GM12878 (cell line): Measurements from ENCODE around the gene PTPN22. TPM values are rescaled to one million over a fixed set of nuclear protein-coding genes. Genes with fewer than 3 reads are reported as not detected.

Source experiments
- ATAC-seq: fragments of 200-7000 bp; cut with Tn5 transposase; 3 replicates; pipeline ENCODE4 v1.9.1; 2020; ENCODE audit warnings: mild to moderate bottlenecking, moderate library complexity
- BruUV-seq: library from RNA; stranded (reverse); fragments of 400-500 nt; replicated peaks from 2 replicates; lab custom pipeline; 2021; lab: Mats Ljungman, UMichigan
- CTCF ChIA-PET: fragments of 300-600 bp; sonication (Branson Sonifier 250); formaldehyde crosslinking; extraction: SDS; loops from one replicate; lab custom pipeline; 2021; ENCODE audit warnings: inconsistent platforms; lab: Yijun Ruan, JAX
- POLR2A ChIA-PET: fragments of 350-600 bp; formaldehyde crosslinking; extraction: SDS; loops from one replicate; lab custom pipeline; 2021; ENCODE audit warnings: inconsistent platforms; lab: Charles Lee
- RAD21 ChIA-PET: fragments of 300-600 bp; sonication (Branson Sonifier 250); formaldehyde crosslinking; loops from one replicate; lab custom pipeline; 2023; ENCODE audit warnings: antibody characterized with exemption; ENCODE audit not compliant: unreplicated experiment; lab: Charles Lee
- SMC1A ChIA-PET: fragments of 300-600 bp; sonication (Branson Sonifier 250); formaldehyde crosslinking; loops from one replicate; lab custom pipeline; 2023; ENCODE audit not compliant: unreplicated experiment, uncharacterized antibody; lab: Charles Lee
- DNase-seq: peaks from one replicate; pipeline ENCODE4 v3.0.0-alpha.2; 2011; ENCODE audit warnings: low read depth, low spot score
- FAIRE-seq: peaks from 3 replicates; lab custom pipeline; 2011; peaks lifted over from hg19 to GRCh38; lab: Jason Lieb, UNC
- H2AFZ ChIP-seq: 2 replicates; pipeline ENCODE4 v1.6.0; 2011; ENCODE audit warnings: low read depth, low read length, control low read depth; ENCODE audit not compliant: control insufficient read depth
- H3K27ac ChIP-seq: 2 replicates; pipeline ENCODE4 v1.5.1; 2011; ENCODE audit warnings: control low read depth; ENCODE audit not compliant: control insufficient read depth, insufficient read depth
- H3K27me3 ChIP-seq, 2 experiments: replicated peaks in 1 of 2; 2 replicates each; pipeline versions ENCODE4 v1.6.0 to v1.6.1; 2011; ENCODE audit warnings: low read length in 1 of 2; ENCODE audit not compliant: control insufficient read depth in 2 of 2, insufficient read depth in 2 of 2
- H3K36me3 ChIP-seq, 2 experiments: 2 replicates each; pipeline ENCODE4 v1.5.1; 2011; ENCODE audit warnings: low read length in 1 of 2; ENCODE audit not compliant: control insufficient read depth in 2 of 2, insufficient read depth in 2 of 2
- H3K4me1 ChIP-seq: 2 replicates; pipeline ENCODE4 v1.6.1; 2011; ENCODE audit warnings: mild to moderate bottlenecking, low read length, moderate library complexity, mixed read lengths; ENCODE audit not compliant: control insufficient read depth, insufficient read depth
- H3K4me2 ChIP-seq: 2 replicates; pipeline ENCODE4 v1.6.0; 2011; ENCODE audit warnings: control low read depth; ENCODE audit not compliant: control insufficient read depth, insufficient read depth
- H3K4me3 ChIP-seq: fragments of 200-600 bp; sonication (generic); 2 replicates; pipeline ENCODE4 v1.5.1; 2016
- H3K79me2 ChIP-seq: 2 replicates; pipeline ENCODE4 v1.6.0; 2011; ENCODE audit warnings: low read length; ENCODE audit not compliant: control insufficient read depth, insufficient read depth
- H3K9ac ChIP-seq: 2 replicates; pipeline ENCODE4 v1.8.0; 2011; ENCODE audit warnings: low read length, control low read depth, mixed read lengths; ENCODE audit not compliant: control insufficient read depth, insufficient read depth
- H3K9me3 ChIP-seq: replicated peaks from 3 replicates; pipeline ENCODE4 v1.5.1; 2011; ENCODE audit warnings: mild to moderate bottlenecking, low read length; ENCODE audit not compliant: control insufficient read depth, insufficient read depth
- H4K20me1 ChIP-seq: 2 replicates; pipeline ENCODE4 v1.6.0; 2011; ENCODE audit not compliant: control insufficient read depth, insufficient read depth
- ATF7 ChIP-seq: fragments of 450-650 bp; IDR thresholded peaks from 2 replicates; pipeline ENCODE4 v1.6.1; 2016; ENCODE audit warnings: low read depth, mild to moderate bottlenecking
- BHLHE40 ChIP-seq, 2 experiments: fragments of 450-650 bp in 1 of 2; IDR thresholded peaks; 2 replicates each; pipeline ENCODE4 v1.6.1; 2011 to 2017; ENCODE audit warnings: low read depth in 2 of 2, borderline replicate concordance in 1 of 2, improper control_type of control experiment in 1 of 2, low read length in 1 of 2, mild to moderate bottlenecking in 1 of 2
- BMI1 ChIP-seq: fragments of 450-650 bp; IDR thresholded peaks from 2 replicates; pipeline ENCODE4 v1.6.1; 2016; ENCODE audit warnings: mild to moderate bottlenecking, moderate library complexity, borderline replicate concordance
- CTCF ChIP-seq, 3 experiments: IDR thresholded peaks in 2 of 3; conservative IDR thresholded peaks in 1 of 3; 2 replicates each; pipeline ENCODE4 v1.5.1; 2011; ENCODE audit warnings: low read depth in 3 of 3, low read length in 3 of 3, mild to moderate bottlenecking in 3 of 3, control low read depth in 2 of 3, moderate library complexity in 2 of 3, inconsistent platforms in 1 of 3, mixed read lengths in 1 of 3; ENCODE audit not compliant: control insufficient read depth in 2 of 3, insufficient read depth in 1 of 3; ENCODE audit errors: extremely low read depth in 1 of 3
- DPF2 ChIP-seq: fragments of 450-650 bp; IDR thresholded peaks from 2 replicates; pipeline ENCODE4 v1.6.1; 2017; ENCODE audit warnings: mild to moderate bottlenecking
- E2F8 ChIP-seq: fragments of 450-650 bp; IDR thresholded peaks from 2 replicates; pipeline ENCODE4 v1.6.1; 2018; ENCODE audit warnings: mild to moderate bottlenecking, low read depth, moderate library complexity; ENCODE audit not compliant: partially characterized antibody
- ESRRA ChIP-seq: IDR thresholded peaks from 2 replicates; pipeline ENCODE4 v1.6.1; 2012; ENCODE audit warnings: mild to moderate bottlenecking, low read length, improper control_type of control experiment
- ETV6 ChIP-seq, 2 experiments: fragments of 450-650 bp in 1 of 2; IDR thresholded peaks in 1 of 2; conservative IDR thresholded peaks in 1 of 2; 2 replicates each; pipeline ENCODE4 v1.6.1; 2014; ENCODE audit warnings: antibody characterized with exemption in 1 of 2, borderline replicate concordance in 1 of 2, low read depth in 1 of 2, mild to moderate bottlenecking in 1 of 2, moderate library complexity in 1 of 2
- IKZF2 ChIP-seq, 2 experiments: fragments of 450-650 bp; IDR thresholded peaks; 2 replicates each; pipeline ENCODE4 v1.6.1; 2017; ENCODE audit warnings: mild to moderate bottlenecking in 2 of 2, moderate library complexity in 2 of 2
- IRF3 ChIP-seq: fragments of 450-650 bp; IDR thresholded peaks from 2 replicates; pipeline ENCODE4 v1.6.1; 2014; ENCODE audit warnings: mild to moderate bottlenecking
- MAX ChIP-seq: IDR thresholded peaks from 2 replicates; pipeline ENCODE4 v1.6.1; 2012; ENCODE audit warnings: low read depth, low read length, improper control_type of control experiment
- MEF2A ChIP-seq: IDR thresholded peaks from 2 replicates; pipeline ENCODE4 v1.6.1; 2011; ENCODE audit warnings: low read depth, mild to moderate bottlenecking, low read length, moderate library complexity; ENCODE audit not compliant: insufficient read depth
- NR2C1 ChIP-seq: fragments of 450-650 bp; IDR thresholded peaks from 2 replicates; pipeline ENCODE4 v1.6.1; 2017; ENCODE audit warnings: antibody characterized with exemption, mild to moderate bottlenecking, moderate library complexity
- PAX8 ChIP-seq: fragments of 450-650 bp; IDR thresholded peaks from 2 replicates; pipeline ENCODE4 v1.6.1; 2017; ENCODE audit warnings: mild to moderate bottlenecking, moderate library complexity
- POLR2AphosphoS5 ChIP-seq: IDR thresholded peaks from 2 replicates; pipeline ENCODE4 v1.6.1; 2011; ENCODE audit warnings: mild to moderate bottlenecking, low read length, inconsistent platforms
- SMAD5 ChIP-seq: IDR thresholded peaks from 2 replicates; pipeline ENCODE4 v1.6.1; 2016; ENCODE audit warnings: antibody characterized with exemption, low read depth
- SMC3 ChIP-seq: IDR thresholded peaks from 2 replicates; pipeline ENCODE4 v1.6.1; 2011; ENCODE audit warnings: low read length, improper control_type of control experiment, borderline replicate concordance
- SUZ12 ChIP-seq: fragments of 200-600 bp; sonication (generic); IDR thresholded peaks from one replicate; pipeline ENCODE4 v1.6.1; 2018; ENCODE audit warnings: antibody characterized with exemption, mild to moderate bottlenecking; ENCODE audit not compliant: unreplicated experiment
- ZNF207 ChIP-seq: fragments of 450-650 bp; IDR thresholded peaks from 2 replicates; pipeline ENCODE4 v1.6.1; 2014; ENCODE audit warnings: antibody characterized with exemption, mild to moderate bottlenecking, borderline replicate concordance
- WGBS: methylation state at CpG from one replicate; pipeline ENCODE4 v1.1.6; 2016; ENCODE audit warnings: low lambda C conversion rate; ENCODE audit not compliant: insufficient replicate concordance, insufficient coverage; ENCODE audit errors: missing lambda C conversion rate; 5-methylcytosine and 5-hydroxymethylcytosine counted together
- in situ Hi-C: fragments of 300-500 bp; cut with MboI; formaldehyde crosslinking; loops from 9 replicates; pipeline ENCODE4 v1.14.3; 2018; ENCODE audit warnings: mixed read lengths
- intact Hi-C: fragments of 100-400 bp; cut with micrococcal nuclease; formaldehyde crosslinking; loops from one replicate; pipeline ENCODE4 v1.14.2; 2022; ENCODE audit not compliant: unreplicated experiment
- polyA plus RNA-seq, 11 experiments: library from polyadenylated mRNA; depleted of rRNA in 4 of 11; unstranded in 6 of 11; stranded (reverse) in 5 of 11; fragments of >200 nt; fragmentation: Nextera tagmentation in 4 of 11; fragmentation: Illumina TruSeq in 1 of 11; extraction: Ambion mirVana in 4 of 11; extraction: Trizol in 1 of 11; gene quantifications; 1 replicate in 1 of 11; 2 replicates in 10 of 11; pipeline versions ENCODE4 v1.2.1 to v1.2.3, GENCODE V29; 2011 to 2016; ENCODE audit warnings: inconsistent platforms in 2 of 11, missing spikeins in 2 of 11, low read depth in 1 of 11
- total RNA-seq, 4 experiments: library from RNA; depleted of rRNA in 3 of 4; stranded (reverse); fragments of >200 nt in 3 of 4; fragmentation: Illumina TruSeq in 1 of 4; extraction: Trizol in 1 of 4; gene quantifications; 2 replicates each; pipeline versions ENCODE4 v1.2.1 to v1.2.3, GENCODE V29; 2013 to 2021

The PTPN22 gene
- total and polyA plus RNA-seq, 10 of the 15 experiments (the other 5 are each of a cell fraction or from before 2014, with no cell fraction given) = 22.8 to 65.1 (median 44.9) TPM

GRCh38 chr1:113876176-113876575 is 4.7 kb upstream of the PTPN22 start:
- WGBS = 94% methylated on average over 5 of the region's 5 CpGs
- ChIA-PET SMC1A (interaction anchor here (1.0 to 15.2 kb wide), 9 partner anchors 9 to 91 kb away, joined by 3 to 396 read pairs (median 4); partner anchors contain the start of genes AP4B1, DCLRE1B and HIPK1), RAD21 (interaction anchor here (1.1 to 9.7 kb wide), 10 partner anchors 9 to 116 kb away, joined by 3 to 189 read pairs (median 4); partner anchors contain the start of genes AP4B1, DCLRE1B and HIPK1), POLR2A (interaction anchor here (0.7 to 10.4 kb wide), 7 partner anchors 9 to 71 kb away, joined by 3 to 111 read pairs (median 4); partner anchors contain the start of gene AP4B1), CTCF (interaction anchor here (0.9 to 3.5 kb wide), 7 partner anchors 10 to 71 kb away, joined by 3 to 38 read pairs (median 6); partner anchors contain the start of genes AP4B1, DCLRE1B and HIPK1)
- Histone ChIP-seq H3K4me2 (no peak overlapping the region), H3K4me3 (no peak overlapping the region), H3K4me1 (peaks cover 60% of the 10 kb centered on the region), H3K27me3 (no peaks in the 10 kb centered on the region), H2AFZ (no peak overlapping the region), H3K9ac (no peak overlapping the region), H4K20me1 (no peaks in the 10 kb centered on the region), H3K27ac (no peak overlapping the region), H3K36me3 (no peaks in the 10 kb centered on the region), H3K9me3 (no peaks in the 10 kb centered on the region), H3K79me2 (peaks cover 4% of the 10 kb centered on the region)
- in situ Hi-C loops (no loop called here), intact Hi-C loops (no loop called here)
- FAIRE-seq (no peak), ATAC-seq (no peak), DNase-seq (no peak)
- no TSS peak for BruUV-seq
- TF ChIP-seq MEF2A = no peak
- TF ChIP-seq ATF7 = no peak
- no peak for TF ChIP-seq CTCF (IDR thresholded peaks at IDR 0.05 in 2 of 3, conservative IDR thresholded peaks at IDR 0.05 in 1 of 3; ENCODE audit: control insufficient read depth in 2 of 3, extremely low read depth in 1 of 3, insufficient read depth in 1 of 3, low read depth in 3 of 3, low read length in 3 of 3)
- TF ChIP-seq SMAD5 = no peak
- no peak for TF ChIP-seq SUZ12
- no peak for TF ChIP-seq ESRRA
- no peak for TF ChIP-seq IRF3
- no peak for TF ChIP-seq DPF2
- no peak for TF ChIP-seq SMC3
- TF ChIP-seq ZNF207 = no peak
- TF ChIP-seq POLR2AphosphoS5 = no peak
- no peak for TF ChIP-seq MAX
- TF ChIP-seq BHLHE40 (IDR thresholded peaks at IDR 0.05; ENCODE audit: borderline replicate concordance in 1 of 2, low read depth in 2 of 2, low read length in 1 of 2) = no peak
- no peak for TF ChIP-seq PAX8
- no peak for TF ChIP-seq IKZF2 (IDR thresholded peaks at IDR 0.05)
- no peak for TF ChIP-seq ETV6 (conservative IDR thresholded peaks at IDR 0.05 in 1 of 2, IDR thresholded peaks at IDR 0.05 in 1 of 2; ENCODE audit: borderline replicate concordance in 1 of 2, low read depth in 1 of 2)
- no peak for TF ChIP-seq E2F8
- no peak for TF ChIP-seq BMI1
- no peak for TF ChIP-seq NR2C1
